HepG2 (cell line): ENCODE measurements around the gene MEGF6. TPM values are rescaled to one million over a fixed set of nuclear protein-coding genes. Genes with fewer than 3 reads are reported as not detected.
A peak's percentile ranks its signal among the peaks of the same experiment; 100 is the strongest.
"Not testable (repeated sequence)": the region's sequence is repeated elsewhere in the genome, so short reads cannot be mapped to it uniquely, and the experiment has no call there.

Experiments
- ATAC-seq: fragments of 200-7000 bp; cut with Tn5 transposase; 3 replicates; pipeline ENCODE4 v1.9.1; 2020; ENCODE audit warnings: mild to moderate bottlenecking, moderate library complexity
- BruUV-seq: library from RNA; stranded (reverse); fragments of 400-500 nt; replicated peaks from 2 replicates; lab custom pipeline; 2021; lab: Mats Ljungman, UMichigan
- CTCF ChIA-PET: fragments of 300-600 bp; formaldehyde crosslinking; extraction: SDS; loops from one replicate; lab custom pipeline; 2021; ENCODE audit warnings: low total read pairs, inconsistent platforms, low intra/inter-chr PET ratio; lab: Yijun Ruan, JAX
- POLR2A ChIA-PET: fragments of 350-600 bp; sonication (Branson Sonifier 250); formaldehyde crosslinking; loops from one replicate; lab custom pipeline; 2020; ENCODE audit warnings: antibody characterized with exemption, inconsistent platforms; lab: Yijun Ruan, JAX
- DNase-seq: peaks from one replicate; pipeline ENCODE4 v3.0.0-alpha.2; 2015; ENCODE audit warnings: low spot score
- FAIRE-seq: peaks from 3 replicates; lab custom pipeline; 2011; peaks lifted over from hg19 to GRCh38; lab: Jason Lieb, UNC
- H2AFZ ChIP-seq: one replicate; pipeline ENCODE4 v1.6.1; 2011; ENCODE audit warnings: low read length, inconsistent platforms
- H3K27ac ChIP-seq: fragments of 300-600 bp; 3 replicates; pipeline ENCODE4 v1.8.0; 2011; ENCODE audit warnings: mixed run types, mild to moderate bottlenecking, mixed read lengths, low read length, inconsistent platforms; ENCODE audit not compliant: insufficient read depth; ENCODE audit errors: extremely low read length
- H3K27me3 ChIP-seq, 2 experiments: fragments of 200-600 bp in 1 of 2; 2 replicates in 1 of 2; 3 replicates in 1 of 2; pipeline versions ENCODE4 v1.6.0 to v1.8.0; 2011; ENCODE audit warnings: low read length in 2 of 2, mild to moderate bottlenecking in 2 of 2, moderate library complexity in 2 of 2, inconsistent platforms in 1 of 2; ENCODE audit not compliant: insufficient read depth in 2 of 2, control insufficient read depth in 1 of 2
- H3K36me3 ChIP-seq, 2 experiments: fragments of 200-600 bp in 1 of 2; replicated peaks in 1 of 2; 2 replicates in 1 of 2; 3 replicates in 1 of 2; pipeline versions ENCODE4 v1.5.1 to v1.8.0; 2011; ENCODE audit warnings: low read length in 2 of 2, inconsistent platforms in 1 of 2; ENCODE audit not compliant: insufficient read depth in 2 of 2, control insufficient read depth in 1 of 2
- H3K4me1 ChIP-seq: 2 replicates; pipeline ENCODE4 v1.5.1; 2012; ENCODE audit warnings: low read length, inconsistent platforms; ENCODE audit not compliant: insufficient read depth
- H3K4me2 ChIP-seq: 2 replicates; pipeline ENCODE4 v1.6.0; 2011; ENCODE audit warnings: low read depth, low read length, inconsistent platforms
- H3K4me3 ChIP-seq, 3 experiments: fragments of 200-600 bp in 1 of 3; sonication (generic), shearing (Covaris generic) in 1 of 3; replicated peaks in 1 of 3; 2 replicates each; pipeline ENCODE4 v1.5.1; 2011 to 2016; ENCODE audit warnings: low read length in 3 of 3, inconsistent platforms in 2 of 3, low read depth in 2 of 3, mild to moderate bottlenecking in 2 of 3, control low read depth in 1 of 3, mixed read lengths in 1 of 3; ENCODE audit not compliant: insufficient read depth in 1 of 3
- H3K79me2 ChIP-seq: one replicate; pipeline ENCODE4 v1.6.1; 2011; ENCODE audit warnings: low read length, inconsistent platforms; ENCODE audit not compliant: insufficient read depth
- H3K9ac ChIP-seq: 2 replicates; pipeline ENCODE4 v1.6.0; 2011; ENCODE audit warnings: mild to moderate bottlenecking, low read depth, low read length, inconsistent platforms; ENCODE audit not compliant: insufficient read depth
- H3K9me3 ChIP-seq: 2 replicates; pipeline ENCODE4 v1.5.1; 2012; ENCODE audit warnings: mild to moderate bottlenecking, low read length
- H4K20me1 ChIP-seq: 2 replicates; pipeline ENCODE4 v1.6.0; 2011; ENCODE audit warnings: inconsistent platforms, mild to moderate bottlenecking, low read length, moderate library complexity; ENCODE audit not compliant: insufficient read depth
- CREB1 ChIP-seq, 2 experiments: fragments of 450-650 bp in 1 of 2; IDR thresholded peaks; 2 replicates each; pipeline ENCODE4 v1.6.1; 2016 to 2017; ENCODE audit warnings: control low read depth in 1 of 2, mild to moderate bottlenecking in 1 of 2, missing compliant biosample characterization in 1 of 2, missing genetic modification characterization in 1 of 2
- SUZ12 ChIP-seq: fragments of 150-350 bp; IDR thresholded peaks from 2 replicates; pipeline ENCODE4 v1.6.1; 2014; ENCODE audit warnings: low read depth, low read length
- ZIK1 ChIP-seq: sonication (generic); formaldehyde crosslinking; IDR thresholded peaks from 2 replicates; pipeline ENCODE4 v1.5.0; 2020; ENCODE audit warnings: mild to moderate bottlenecking, low read depth, missing genetic modification reagents, borderline replicate concordance
- WGBS: methylation state at CpG from one replicate; pipeline ENCODE4 v1.1.6; 2017; ENCODE audit warnings: low lambda C conversion rate; 5-methylcytosine and 5-hydroxymethylcytosine counted together
- in situ Hi-C: cut with HindIII; loops from 2 replicates; pipeline ENCODE4 v1.10.0; 2017; ENCODE audit warnings: low pct_unique_long_range_greater_than_20kb; ENCODE audit not compliant: extremely low pct_ligation_motif_present
- intact Hi-C: fragments of 100-400 bp; cut with micrococcal nuclease; formaldehyde crosslinking; loops from one replicate; pipeline ENCODE4 v1.10.0; 2022; ENCODE audit not compliant: unreplicated experiment
- polyA plus RNA-seq, 8 experiments: library from polyadenylated mRNA; depleted of rRNA in 3 of 8; stranded (reverse) in 7 of 8; unstranded in 1 of 8; fragments of >200 nt; fragmentation: Illumina TruSeq in 4 of 8; extraction: Trizol in 4 of 8; gene quantifications; 2 replicates each; pipeline versions ENCODE4 v1.2.1 to v1.2.3, GENCODE V29; 2011 to 2016; ENCODE audit warnings: low read depth in 4 of 8, missing spikeins in 1 of 8, mixed read lengths in 1 of 8; ENCODE audit not compliant: insufficient read depth in 1 of 8
- total RNA-seq, 5 experiments: library from RNA; depleted of rRNA; stranded (reverse); fragments of >200 nt; fragmentation: Illumina TruSeq; extraction: Trizol; gene quantifications; 2 replicates each; pipeline ENCODE4 v1.2.3, GENCODE V29; 2016; ENCODE audit warnings: low read depth in 1 of 5
- TF ChIP-seq, protein P1 (sequence below): fragments of 450-650 bp; IDR thresholded peaks from 2 replicates; pipeline ENCODE4 v1.6.1; 2016

Gene MEGF6
- total and polyA plus RNA-seq, 2 of the 13 experiments (the other 11 are each of a cell fraction or from before 2014, with no cell fraction given): 1.9 TPM

- TF ChIP-seq CREB1 (IDR thresholded peaks at IDR 0.05) (peak; percentile 26; the same call in 1 of the 2 replicates), CREB1 (CRISPR knock-in tag; IDR thresholded peaks at IDR 0.05) (no peak), SUZ12 (no peak), ZIK1 (CRISPR knock-in tag) (no peak)
- TF ChIP-seq, protein P1, sequence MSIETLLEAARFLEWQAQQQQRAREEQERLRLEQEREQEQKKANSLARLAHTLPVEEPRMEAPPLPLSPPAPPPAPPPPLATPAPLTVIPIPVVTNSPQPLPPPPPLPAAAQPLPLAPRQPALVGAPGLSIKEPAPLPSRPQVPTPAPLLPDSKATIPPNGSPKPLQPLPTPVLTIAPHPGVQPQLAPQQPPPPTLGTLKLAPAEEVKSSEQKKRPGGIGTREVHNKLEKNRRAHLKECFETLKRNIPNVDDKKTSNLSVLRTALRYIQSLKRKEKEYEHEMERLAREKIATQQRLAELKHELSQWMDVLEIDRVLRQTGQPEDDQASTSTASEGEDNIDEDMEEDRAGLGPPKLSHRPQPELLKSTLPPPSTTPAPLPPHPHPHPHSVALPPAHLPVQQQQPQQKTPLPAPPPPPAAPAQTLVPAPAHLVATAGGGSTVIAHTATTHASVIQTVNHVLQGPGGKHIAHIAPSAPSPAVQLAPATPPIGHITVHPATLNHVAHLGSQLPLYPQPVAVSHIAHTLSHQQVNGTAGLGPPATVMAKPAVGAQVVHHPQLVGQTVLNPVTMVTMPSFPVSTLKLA: peak; percentile 99
- Histone ChIP-seq H3K4me2 (no peak overlapping the region), H4K20me1 (no peaks in the 10 kb centered on the region; the same call in 1 of the 2 replicates), H3K4me1 (peaks cover 16% of the 10 kb centered on the region), H3K9me3 (no peaks in the 10 kb centered on the region), H2AFZ (no peak overlapping the region), H3K79me2 (no peaks in the 10 kb centered on the region), H3K4me3 (no peak overlapping the region), H3K27ac (no peak overlapping the region), H3K27me3 (peaks cover 6 to 35% of the 10 kb centered on the region in 2 experiments), H3K36me3 (no peaks in the 10 kb centered on the region), H3K9ac (no peak overlapping the region)
- WGBS: 34% methylated on average over 7 of the region's 7 CpGs
- DNase-seq (no peak), FAIRE-seq (no peak), ATAC-seq (no peak)
- in situ Hi-C loops: no loop called here
- BruUV-seq: no TSS peak
- CTCF ChIA-PET: no interaction called here
- POLR2A ChIA-PET: no interaction called here
- intact Hi-C loops: no loop called here
These were observed 26.4 kb downstream of the MEGF6 start for GRCh38 chr1:3584915-3585314.

- H3K9ac ChIP-seq, H2AFZ ChIP-seq, H3K4me3 ChIP-seq, in situ Hi-C loops, FAIRE-seq, H3K79me2 ChIP-seq, POLR2A ChIA-PET, H3K4me1 ChIP-seq, H3K36me3 ChIP-seq, H4K20me1 ChIP-seq, intact Hi-C loops, CTCF ChIA-PET, DNase-seq, BruUV-seq, H3K27ac ChIP-seq, ATAC-seq, H3K9me3 ChIP-seq, H3K4me2 ChIP-seq: not testable (repeated sequence)
- whole genome bisulfite sequencing: 55% methylated on average over 8 of the region's 21 CpGs
- H3K27me3 ChIP-seq: peaks cover 11 to 35% of the 10 kb centered on the region in 2 experiments; a peak in 4 of 5 replicates
These were observed 27.6 kb downstream of the MEGF6 start for GRCh38 chr1:3583751-3584150.
